RWPE2 (cell line): ENCODE results near the gene GABARAP.

ENCODE experiments used
- ATAC-seq: fragments of 200-7000 bp; cut with Tn5 transposase; 3 replicates; pipeline ENCODE4 v1.9.1; 2021; ENCODE audit warnings: low read depth
- DNase-seq: peaks from one replicate; pipeline ENCODE4 v3.0.0-alpha.2; 2020; ENCODE audit warnings: low spot score
- H3K27ac ChIP-seq: fragments of 450-650 bp; 2 replicates; pipeline ENCODE4 v1.5.1; 2017; ENCODE audit warnings: mild to moderate bottlenecking; ENCODE audit not compliant: poor library complexity, severe bottlenecking
- H3K27me3 ChIP-seq: fragments of 250-450 bp; sonication (Bioruptor Pico); 2 replicates; pipeline ENCODE4 v1.5.1; 2021; ENCODE audit warnings: mild to moderate bottlenecking, moderate library complexity; ENCODE audit not compliant: insufficient read depth, poor library complexity, severe bottlenecking
- H3K36me3 ChIP-seq: fragments of 250-450 bp; sonication (Bioruptor Pico); 2 replicates; pipeline ENCODE4 v1.5.1; 2020; ENCODE audit warnings: low read depth, mild to moderate bottlenecking, moderate library complexity
- H3K4me1 ChIP-seq: fragments of 250-450 bp; sonication (Bioruptor Pico); 2 replicates; pipeline ENCODE4 v1.5.1; 2021; ENCODE audit warnings: mild to moderate bottlenecking, moderate library complexity; ENCODE audit not compliant: insufficient read depth, poor library complexity, severe bottlenecking
- H3K4me3 ChIP-seq: fragments of 250-450 bp; sonication (Bioruptor Pico); 2 replicates; pipeline ENCODE4 v1.5.1; 2021; ENCODE audit warnings: mild to moderate bottlenecking, moderate library complexity; ENCODE audit not compliant: severe bottlenecking
- H3K9me3 ChIP-seq: fragments of 250-450 bp; sonication (Bioruptor Pico); 2 replicates; pipeline ENCODE4 v1.5.1; 2021; ENCODE audit warnings: mild to moderate bottlenecking, moderate library complexity; ENCODE audit not compliant: severe bottlenecking
- TF ChIP-seq, protein P1 (sequence below): fragments of 450-650 bp; IDR thresholded peaks from one replicate; pipeline ENCODE4 v1.5.1; 2017; ENCODE audit warnings: mild to moderate bottlenecking, moderate library complexity; ENCODE audit not compliant: poor library complexity, severe bottlenecking

Gene GABARAP

DNA sequence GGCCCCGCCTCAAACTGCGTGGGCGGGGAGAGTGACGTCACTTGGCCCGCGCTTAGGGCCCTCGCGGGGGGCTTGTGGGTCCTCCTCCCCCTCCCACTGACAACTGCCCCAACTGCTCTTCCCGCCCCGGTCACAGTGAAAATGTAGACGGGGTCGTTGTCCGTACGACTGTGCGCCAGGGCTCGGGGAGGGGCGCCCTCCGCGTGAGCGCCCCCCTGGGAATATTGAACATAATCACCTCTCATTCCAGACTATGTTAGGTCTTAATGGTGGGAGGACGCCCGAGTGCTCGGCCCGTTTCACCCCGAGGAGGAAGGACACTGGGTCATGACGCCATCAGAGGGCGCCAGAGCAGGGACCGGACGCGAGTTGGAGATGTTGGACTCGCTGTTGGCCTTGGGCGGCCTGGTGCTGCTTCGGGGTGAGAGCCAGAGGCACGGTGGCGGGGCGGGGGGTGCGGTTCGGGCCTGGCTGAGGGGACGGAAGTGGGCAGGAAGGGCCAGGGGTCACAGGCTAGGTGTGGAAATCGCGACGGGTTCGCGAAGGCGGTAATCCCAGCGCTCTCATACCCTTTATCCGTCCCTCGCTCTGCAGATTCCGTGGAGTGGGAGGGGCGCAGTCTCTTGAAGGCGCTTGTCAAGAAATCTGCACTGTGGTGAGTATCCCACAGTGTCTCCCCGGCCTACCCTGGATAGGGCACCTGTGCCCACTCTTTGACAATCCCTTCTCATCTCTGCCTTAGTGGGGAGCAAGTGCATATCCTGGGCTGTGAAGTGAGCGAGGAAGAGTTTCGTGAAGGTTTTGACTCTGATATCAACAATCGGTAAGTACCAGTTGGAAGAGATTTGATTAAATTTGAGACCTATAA lies 10.2 kb upstream of the GABARAP start, which contains the start of gene ELP5:
ELP5 (plus strand) TSS at position 40 of the 868 bp plus-strand sequence; CDS start at position 376, 336 bp downstream.
- Histone ChIP-seq H3K27ac (peak within 1 kb of the TSS; percentile 70), H3K27me3 (no peaks in the 10 kb centered on the region), H3K4me1 (no peaks in the 10 kb centered on the region), H3K9me3 (no peaks in the 10 kb centered on the region), H3K4me3 (peak within 1 kb of the TSS; percentile 62), H3K36me3 (peaks cover 35% of the 10 kb centered on the region)
- DNase-seq (peak; percentile 92), ATAC-seq (peak; percentile 66)
- TF ChIP-seq, protein P1, sequence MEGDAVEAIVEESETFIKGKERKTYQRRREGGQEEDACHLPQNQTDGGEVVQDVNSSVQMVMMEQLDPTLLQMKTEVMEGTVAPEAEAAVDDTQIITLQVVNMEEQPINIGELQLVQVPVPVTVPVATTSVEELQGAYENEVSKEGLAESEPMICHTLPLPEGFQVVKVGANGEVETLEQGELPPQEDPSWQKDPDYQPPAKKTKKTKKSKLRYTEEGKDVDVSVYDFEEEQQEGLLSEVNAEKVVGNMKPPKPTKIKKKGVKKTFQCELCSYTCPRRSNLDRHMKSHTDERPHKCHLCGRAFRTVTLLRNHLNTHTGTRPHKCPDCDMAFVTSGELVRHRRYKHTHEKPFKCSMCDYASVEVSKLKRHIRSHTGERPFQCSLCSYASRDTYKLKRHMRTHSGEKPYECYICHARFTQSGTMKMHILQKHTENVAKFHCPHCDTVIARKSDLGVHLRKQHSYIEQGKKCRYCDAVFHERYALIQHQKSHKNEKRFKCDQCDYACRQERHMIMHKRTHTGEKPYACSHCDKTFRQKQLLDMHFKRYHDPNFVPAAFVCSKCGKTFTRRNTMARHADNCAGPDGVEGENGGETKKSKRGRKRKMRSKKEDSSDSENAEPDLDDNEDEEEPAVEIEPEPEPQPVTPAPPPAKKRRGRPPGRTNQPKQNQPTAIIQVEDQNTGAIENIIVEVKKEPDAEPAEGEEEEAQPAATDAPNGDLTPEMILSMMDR: peak; percentile 47

DNA sequence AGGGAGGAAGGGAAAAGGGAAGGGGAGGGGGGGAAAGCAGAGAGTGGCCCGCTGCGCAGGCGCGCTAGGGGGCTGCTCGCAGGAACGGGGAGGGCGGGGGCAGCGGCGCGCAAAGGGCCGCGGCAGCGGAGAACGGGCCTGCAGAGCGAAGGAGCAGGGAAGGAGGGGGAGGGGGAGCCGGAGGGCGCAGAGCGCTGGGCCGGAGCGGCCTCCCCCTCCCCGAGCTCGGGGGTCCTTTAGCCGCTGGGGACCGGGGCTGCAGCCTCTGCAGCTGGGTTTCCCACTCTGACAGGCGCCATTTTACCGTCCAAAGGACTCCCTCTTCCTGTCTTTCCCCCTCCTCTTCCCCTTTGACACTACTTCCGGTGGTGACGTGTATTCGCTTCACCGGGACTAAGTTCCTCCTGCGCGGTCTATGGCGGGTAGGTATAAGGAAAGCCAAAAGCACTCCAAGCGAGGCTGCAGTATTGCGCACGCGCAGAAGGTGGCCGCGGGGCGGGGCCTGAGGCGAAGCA lies 9.5 kb upstream of the GABARAP start, which contains the start of gene CTDNEP1:
CTDNEP1 (minus strand) TSS at position 74 of the 515 bp plus-strand sequence. CDS start 438 bp downstream, outside the sequence.
- peak within 1 kb of the TSS; percentile 70 for H3K27ac ChIP-seq
- DNase-seq: peak; percentile 97
- peak; percentile 87 for ATAC-seq
- peak within 1 kb of the TSS; percentile 62 for H3K4me3 ChIP-seq
- H3K4me1 ChIP-seq: no peaks in the 10 kb centered on the region
- peaks cover 32% of the 10 kb centered on the region for H3K36me3 ChIP-seq
- H3K27me3 ChIP-seq: no peaks in the 10 kb centered on the region
- H3K9me3 ChIP-seq: no peaks in the 10 kb centered on the region
- TF ChIP-seq, protein P1: no peak

DNA sequence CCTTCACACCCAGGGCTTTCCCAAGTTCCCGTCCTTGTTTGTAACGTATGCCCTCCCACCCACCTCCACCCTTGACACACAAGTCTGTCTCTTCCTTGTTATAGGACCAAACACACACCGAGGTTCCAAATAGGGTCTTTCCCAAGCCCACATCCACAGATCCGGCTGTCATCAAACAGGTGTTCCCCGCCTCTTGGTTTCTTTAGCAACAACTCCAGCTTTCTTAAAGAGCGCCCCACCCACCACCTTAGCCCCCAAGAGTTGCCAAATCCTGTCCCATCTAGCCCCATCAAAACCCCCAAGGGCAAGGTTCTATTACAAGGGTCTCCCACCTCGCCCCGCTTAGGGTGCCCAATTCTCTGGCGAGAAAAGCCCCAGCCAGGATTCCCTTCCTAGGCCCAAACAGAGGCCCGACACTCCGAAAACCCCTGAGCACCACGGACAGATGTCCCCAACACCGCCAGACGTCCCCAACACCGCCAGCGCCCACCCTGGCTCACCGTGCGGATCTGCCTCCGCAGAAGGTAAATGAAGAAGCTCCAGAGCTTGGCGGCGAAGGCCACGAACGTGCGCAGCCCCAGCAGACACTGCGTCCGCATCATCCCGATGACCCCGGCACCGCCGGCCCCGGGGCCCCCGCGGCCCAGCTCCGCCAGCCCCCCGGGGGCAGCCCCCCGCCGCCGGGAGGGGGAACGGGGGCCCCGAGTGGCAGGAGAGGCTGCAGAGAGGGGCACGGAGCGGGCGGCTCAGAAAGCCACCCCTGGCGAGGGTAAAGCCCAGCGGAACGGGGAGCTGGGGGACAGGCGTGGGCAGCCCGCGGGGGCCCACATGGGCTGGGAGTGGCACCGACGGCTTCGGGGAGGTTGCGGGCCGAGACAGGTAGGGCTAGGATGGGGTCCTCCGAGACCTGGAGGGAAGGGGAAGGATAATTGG lies 8.7 kb upstream of the GABARAP start:
- H3K9me3 ChIP-seq: no peaks in the 10 kb centered on the region
- H3K36me3 ChIP-seq: peaks cover 34% of the 10 kb centered on the region
- H3K4me3 ChIP-seq: peak overlapping the region; percentile 62
- DNase-seq: no peak
- no peaks in the 10 kb centered on the region for H3K4me1 ChIP-seq
- TF ChIP-seq, protein P1: no peak
- peak; percentile 3; the same call in 2 of the 3 replicates for ATAC-seq
- peak overlapping the region; percentile 70 for H3K27ac ChIP-seq
- H3K27me3 ChIP-seq: no peaks in the 10 kb centered on the region

DNA sequence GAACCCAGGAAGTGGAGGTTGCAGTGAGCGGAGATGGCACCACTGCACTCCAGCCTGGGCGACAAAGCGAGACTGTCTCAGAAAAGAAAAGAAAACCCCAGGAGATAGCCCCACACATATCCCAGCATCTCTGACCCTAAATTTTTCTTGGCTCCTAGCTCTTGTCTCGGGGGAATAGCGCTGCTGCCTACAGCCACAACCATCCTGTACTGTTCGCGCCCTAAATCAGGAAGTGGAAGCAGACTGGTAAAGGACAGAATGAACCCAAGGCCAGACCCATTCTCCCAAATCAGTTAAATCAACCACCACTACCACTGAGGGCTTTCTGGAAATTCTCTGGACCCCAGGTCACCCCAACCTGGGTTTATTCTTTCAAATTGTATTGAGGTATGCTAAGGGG lies 7.6 kb upstream of the GABARAP start:
- no peaks in the 10 kb centered on the region for H3K27me3 ChIP-seq
- TF ChIP-seq, protein P1: no peak
- H3K36me3 ChIP-seq: peaks cover 35% of the 10 kb centered on the region
- ATAC-seq: no peak
- no peak for DNase-seq
- no peaks in the 10 kb centered on the region for H3K4me1 ChIP-seq
- no peak overlapping the region for H3K27ac ChIP-seq
- H3K9me3 ChIP-seq: no peaks in the 10 kb centered on the region
- no peak overlapping the region for H3K4me3 ChIP-seq
